HG02884 (cell line): ENCODE measurements around the gene ZNHIT6.
"Not testable (repeated sequence)": the region's sequence is repeated elsewhere in the genome, so short reads cannot be mapped to it uniquely, and the experiment has no call there.

Experiments
- ATAC-seq: cut with Tn5 transposase; IDR thresholded peaks from one replicate; pipeline ENCODE4 v1.9.1; 2021; ENCODE audit warnings: mild to moderate bottlenecking, moderate library complexity; ENCODE audit not compliant: unreplicated experiment

ZNHIT6 gene

GRCh38 chr1:85672031-85672660 lies 36.1 kb downstream of the ZNHIT6 start:
- ATAC-seq = no peak

GRCh38 chr1:85665932-85666331 lies 42.3 kb downstream of the ZNHIT6 start:
- no peak for ATAC-seq

DNA sequence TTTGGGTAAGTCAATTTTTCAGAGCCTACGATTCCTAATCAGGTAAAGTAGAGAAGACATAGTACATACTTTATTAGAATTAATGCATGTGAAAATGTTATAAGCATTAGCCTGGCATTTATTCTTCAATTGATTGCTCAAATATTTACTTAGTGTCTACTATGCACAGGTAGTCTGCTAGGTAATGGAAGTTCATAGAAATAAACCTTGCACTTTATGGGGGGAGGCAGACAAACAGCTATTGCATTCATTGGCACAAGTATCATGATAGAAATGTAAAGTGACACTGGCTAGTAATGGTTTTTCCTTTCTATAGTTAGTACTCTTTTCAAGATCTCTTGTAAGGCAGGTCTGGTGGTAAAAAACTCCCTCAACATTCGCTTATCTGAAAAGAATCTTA lies 44.9 kb downstream of the ZNHIT6 start:
- no peak for ATAC-seq

DNA sequence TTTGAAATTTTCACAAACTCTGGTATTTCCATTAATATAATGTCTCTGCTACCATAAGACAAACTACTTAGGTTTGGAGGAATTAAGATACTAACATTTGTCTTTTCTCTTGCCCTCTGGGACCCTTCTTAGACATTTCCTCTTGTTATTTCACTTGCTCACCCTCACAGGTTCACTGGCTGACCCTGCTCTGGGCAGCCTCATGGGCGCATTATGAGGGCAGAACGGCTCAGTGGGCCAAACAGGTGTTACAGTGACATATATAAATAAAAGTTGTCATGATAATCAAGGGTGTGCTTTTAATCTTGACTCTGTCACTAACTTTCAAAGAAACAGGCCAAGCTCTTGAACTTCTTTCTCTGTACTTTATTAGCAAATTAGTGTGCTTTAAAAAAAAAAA lies 46.5 kb downstream of the ZNHIT6 start:
- no peak for ATAC-seq

DNA sequence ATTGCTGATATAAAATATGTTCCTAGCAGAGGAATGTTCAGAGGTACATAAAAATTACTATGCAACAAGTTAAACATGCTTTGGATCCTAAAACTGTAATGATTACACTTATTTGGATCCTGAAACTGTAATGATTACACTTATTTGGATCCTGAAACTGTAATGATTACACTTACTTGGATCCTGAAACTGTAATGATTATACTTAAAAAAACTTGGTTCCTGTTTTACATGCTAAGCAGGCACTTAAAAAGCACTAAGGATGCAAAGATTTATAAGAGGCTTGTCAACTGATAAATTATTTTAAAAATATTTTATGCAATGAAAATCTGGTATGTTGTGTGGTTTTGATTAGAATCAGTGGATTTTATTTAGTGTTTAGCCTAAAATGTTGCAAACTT lies 47.7 kb downstream of the ZNHIT6 start:
- ATAC-seq = no peak

DNA sequence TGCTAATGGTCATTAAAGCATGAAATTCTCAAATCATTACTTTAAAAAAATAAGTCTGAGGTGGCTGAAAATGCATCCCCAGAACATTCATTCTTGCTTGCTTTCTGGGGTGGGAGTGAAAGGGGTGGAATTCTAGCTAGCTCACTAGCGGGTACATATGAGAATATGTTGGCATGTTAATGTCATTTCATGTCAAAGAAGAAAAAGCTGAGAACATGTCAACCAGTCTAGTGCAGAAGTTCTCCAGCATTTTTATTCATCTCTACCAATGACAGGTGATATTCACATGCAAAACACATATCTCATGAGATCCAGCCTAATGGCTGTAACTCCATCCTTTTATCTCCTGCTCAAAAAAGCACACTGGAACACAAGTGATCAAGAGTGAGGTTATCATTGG lies 49.1 kb downstream of the ZNHIT6 start:
- no peak for ATAC-seq

DNA sequence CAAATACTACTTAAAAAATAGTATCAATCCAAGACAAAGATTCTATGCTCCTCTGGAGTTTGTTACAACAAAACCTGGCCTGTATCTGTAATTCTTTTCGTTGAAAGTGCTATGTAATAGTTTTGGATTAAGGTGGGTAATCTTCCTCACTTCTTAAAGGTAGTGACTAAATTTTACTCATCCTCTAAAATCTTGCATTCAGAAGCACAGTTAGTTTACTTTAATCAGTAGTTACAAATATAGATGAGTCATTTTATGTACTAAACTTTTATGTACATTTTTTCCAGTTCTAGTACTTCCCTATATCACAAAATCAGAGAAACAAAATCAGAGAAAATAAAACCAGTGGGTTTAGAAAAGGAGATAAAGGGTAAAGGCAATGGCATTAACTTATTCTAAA lies 51.3 kb downstream of the ZNHIT6 start:
- no peak for ATAC-seq

DNA sequence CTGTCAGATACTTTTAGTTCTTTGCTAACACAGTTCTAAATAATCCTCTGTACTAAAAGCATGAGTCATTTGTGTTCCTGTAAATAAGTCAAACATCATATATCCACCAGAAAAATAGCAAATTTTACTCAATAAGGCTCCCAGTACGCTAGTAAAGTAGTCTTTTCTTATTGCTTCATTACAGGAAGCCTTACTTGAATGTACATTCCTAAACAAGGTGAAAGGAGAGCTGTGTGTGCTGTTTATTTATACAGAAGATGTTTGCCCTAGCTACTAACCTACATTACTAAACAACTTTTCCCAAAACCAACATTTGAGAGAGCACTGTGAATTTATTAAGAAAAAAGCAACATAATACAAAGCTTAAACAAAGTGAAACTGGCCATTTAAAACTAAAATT lies 52.0 kb downstream of the ZNHIT6 start:
- ATAC-seq = no peak

GRCh38 chr1:85655315-85655714 lies 52.9 kb downstream of the ZNHIT6 start:
- no peak for ATAC-seq

- ATAC-seq = no peak
These were observed 54.0 kb downstream of the ZNHIT6 start for GRCh38 chr1:85654066-85654782.

- ATAC-seq = no peak
These were observed 55.9 kb downstream of the ZNHIT6 start for GRCh38 chr1:85652327-85652726.

DNA sequence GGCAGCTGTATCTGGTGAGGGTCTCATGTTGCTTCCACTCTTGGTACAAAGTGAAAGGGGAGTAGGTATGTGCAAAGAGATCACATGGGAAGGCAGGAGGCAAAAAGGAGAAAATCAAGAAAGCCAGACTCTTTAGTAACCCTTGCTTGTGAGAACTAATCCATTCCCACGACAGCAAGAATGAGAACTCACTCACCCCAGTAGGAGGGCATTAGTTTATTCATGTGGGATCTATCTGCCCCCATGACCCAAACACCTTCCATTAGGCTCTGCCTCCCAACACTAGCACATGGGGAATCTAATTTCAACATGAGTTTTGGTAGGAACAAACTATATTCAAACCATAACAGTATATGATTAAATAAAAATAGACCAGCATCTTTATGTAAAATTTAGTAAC lies 57.6 kb downstream of the ZNHIT6 start:
- no peak for ATAC-seq

DNA sequence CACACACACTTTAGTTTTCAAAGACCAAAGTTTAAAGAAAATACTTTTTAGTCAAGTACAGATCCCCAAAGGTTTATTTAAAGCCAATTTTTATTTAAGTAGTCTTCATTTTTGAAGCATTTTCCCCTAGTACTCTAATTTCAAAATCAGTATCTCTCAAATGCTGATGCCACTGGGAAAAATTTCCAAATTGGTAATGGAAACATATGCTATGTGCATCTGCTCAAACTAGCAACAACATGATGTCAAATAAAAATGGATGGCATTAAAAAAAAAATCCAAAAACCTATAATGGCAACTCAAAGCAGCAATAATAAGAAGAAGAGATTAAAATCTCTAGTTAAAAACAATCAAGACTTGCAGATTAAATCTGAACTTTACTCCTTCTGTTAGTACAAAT lies 58.6 kb downstream of the ZNHIT6 start:
- no peak for ATAC-seq

- ATAC-seq = not testable (repeated sequence)
These were observed 66.4 kb downstream of the ZNHIT6 start for GRCh38 chr1:85641598-85642556.

- ATAC-seq = not testable (repeated sequence)
These were observed 68.3 kb downstream of the ZNHIT6 start for GRCh38 chr1:85639920-85640319.

- ATAC-seq = no peak
These were observed 69.8 kb downstream of the ZNHIT6 start for GRCh38 chr1:85638412-85638811.

DNA sequence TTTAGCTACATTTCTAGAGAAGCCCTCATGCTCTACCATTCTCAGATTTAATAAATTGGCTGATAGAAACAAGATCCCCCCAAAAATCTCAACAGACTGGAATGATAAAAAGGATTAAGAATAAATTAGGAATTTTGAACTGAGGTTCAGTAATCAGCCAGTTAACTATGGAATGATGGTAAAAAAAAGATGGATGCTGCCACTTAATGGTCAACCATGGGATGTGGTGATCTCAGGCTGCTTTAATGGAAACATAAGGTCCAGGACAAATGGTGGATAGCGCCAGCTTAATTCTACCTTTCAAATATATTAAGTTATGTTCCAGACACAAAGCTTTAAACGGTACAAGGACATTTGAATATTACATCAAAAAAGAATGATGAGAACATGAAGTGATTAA lies 77.7 kb downstream of the ZNHIT6 start:
- ATAC-seq = no peak

DNA sequence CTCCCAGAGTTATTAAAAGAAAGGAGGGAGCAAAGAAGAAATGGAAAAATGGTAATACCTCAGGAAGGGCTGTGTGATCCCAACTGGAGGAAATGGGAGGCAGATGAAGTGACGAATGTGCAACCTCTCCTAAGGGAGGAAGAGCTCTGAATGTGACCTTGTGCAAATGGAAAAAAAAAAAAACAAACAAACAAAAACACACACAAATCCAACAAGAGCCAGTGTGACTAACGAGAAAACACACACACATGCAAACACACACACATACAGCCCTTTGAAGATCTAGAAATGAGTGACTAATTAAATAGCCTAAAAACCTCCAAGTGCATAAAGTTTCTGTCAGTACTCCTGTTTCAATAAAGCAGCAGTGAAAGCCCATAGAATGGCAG lies 78.7 kb downstream of the ZNHIT6 start:
- no peak for ATAC-seq

DNA sequence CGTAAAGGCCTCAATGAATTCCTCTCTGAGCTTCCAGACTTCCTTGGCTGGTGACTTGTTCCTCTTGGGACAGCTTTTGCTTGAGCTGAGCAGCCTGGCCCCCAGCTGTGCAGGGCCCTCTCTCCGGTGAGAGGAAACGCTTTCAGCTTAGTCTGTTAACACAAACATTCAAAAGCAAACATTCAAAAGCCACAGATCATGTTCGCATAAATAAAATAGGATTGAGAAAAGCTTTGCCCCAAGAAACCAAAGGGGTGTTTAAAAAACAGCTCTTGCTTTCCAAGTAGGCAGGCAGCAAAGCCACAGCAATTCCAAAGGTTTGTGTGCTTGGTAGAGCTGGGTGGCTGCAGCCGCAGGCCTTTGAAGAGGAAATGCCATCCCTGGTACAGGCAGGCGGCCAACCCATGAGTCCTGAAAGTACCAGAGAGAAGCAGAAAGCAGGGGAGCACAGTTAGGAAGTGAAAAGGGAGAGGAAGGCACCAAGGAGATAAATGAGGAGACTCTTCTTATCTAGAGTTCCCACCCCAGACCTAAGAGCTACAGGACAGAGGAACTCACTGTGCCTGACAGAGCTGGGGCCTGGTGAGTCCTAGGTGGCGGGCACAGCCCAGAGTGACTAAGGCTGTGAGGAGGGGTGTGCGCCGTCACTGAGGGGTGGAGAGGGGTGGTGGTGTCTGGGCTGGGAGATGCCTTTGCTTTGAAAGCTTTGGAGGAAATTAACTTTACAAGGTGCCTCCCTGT lies 79.3 kb downstream of the ZNHIT6 start:
- ATAC-seq = no peak

DNA sequence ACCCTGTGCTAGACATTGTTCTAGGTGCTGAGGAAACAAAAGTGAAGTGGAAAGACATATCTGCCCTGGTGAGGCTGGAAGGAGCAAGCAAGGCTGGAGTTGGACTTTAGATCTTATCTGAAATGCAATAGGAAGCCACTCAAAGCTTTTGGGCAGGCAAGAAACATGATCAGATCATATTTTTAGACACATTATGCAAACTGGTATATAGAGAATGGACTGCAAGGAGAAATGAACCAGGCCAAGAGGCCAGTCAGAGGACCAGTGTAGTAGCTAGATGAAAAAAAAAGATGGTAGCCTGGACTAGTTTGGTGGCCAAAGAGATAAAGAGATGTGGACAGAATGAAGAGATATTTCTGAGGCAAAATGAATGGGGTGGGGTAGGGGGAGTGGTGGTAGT lies 81.4 kb downstream of the ZNHIT6 start:
- ATAC-seq = no peak

- ATAC-seq = no peak
These were observed 83.9 kb downstream of the ZNHIT6 start for GRCh38 chr1:85624361-85624760.
